Measurements from ENCODE around the gene MROH9. TPM values are rescaled to one million over a fixed set of nuclear protein-coding genes. Genes with fewer than 3 reads are reported as not detected.

Gene MROH9
- not detected in 2 replicates for total RNA-seq

GRCh38 chr1:170935231-170935630 is at the start of gene MROH9:
TSS of gene MROH9 (plus strand) at chr1:170935534. CDS start at chr1:170945557, 10,023 bp downstream.

GRCh38 chr1:171090604-171091003 is 155.3 kb downstream of the MROH9 start, which contains the start of gene FMO3:
TSS of gene FMO3 (plus strand) at chr1:171090905. CDS start at chr1:171092659, 1,754 bp downstream.

Other genes with a start within 250 kb of the MROH9 start
- not detected in 2 replicates for gene FMO3, start 155.4 kb downstream of the MROH9 start, total RNA-seq
- 0.08 TPM in 1 of 2 replicates, not detected in the other for gene FMO2, start 249.8 kb downstream of the MROH9 start, total RNA-seq

Data from hair follicular keratinocyte (primary cell).